Mucosa of descending colon (tissue), 3 donors: ENCODE measurements around the gene FALEC. TPM values are rescaled to one million over a fixed set of nuclear protein-coding genes. Genes with fewer than 3 reads are reported as not detected.

ENCODE experiments used
- ATAC-seq: fragments of 200-7000 bp; cut with Tn5 transposase; one replicate; pipeline ENCODE4 v1.9.1; 2020; ENCODE audit warnings: mild to moderate bottlenecking, moderate library complexity
- DNase-seq, 3 donors: peaks; one replicate each; pipeline ENCODE4 v3.0.0-alpha.2; 2020
- H3K36me3 ChIP-seq: fragments of 200-600 bp; one replicate; pipeline ENCODE4 v1.8.0; 2021; ENCODE audit warnings: low read depth, mild to moderate bottlenecking
- H3K4me1 ChIP-seq: fragments of 200-600 bp; one replicate; pipeline ENCODE4 v1.8.0; 2021; ENCODE audit warnings: low read depth, mild to moderate bottlenecking
- H3K4me3 ChIP-seq: fragments of 200-600 bp; one replicate; pipeline ENCODE4 v1.8.0; 2021; ENCODE audit warnings: mild to moderate bottlenecking
- H3K9me3 ChIP-seq: fragments of 200-600 bp; one replicate; pipeline ENCODE4 v1.8.0; 2021; ENCODE audit warnings: mild to moderate bottlenecking
- CTCF ChIP-seq: fragments of 200-600 bp; IDR thresholded peaks from one replicate; pipeline ENCODE4 v1.8.0; 2022; ENCODE audit warnings: antibody characterized with exemption, mild to moderate bottlenecking
- intact Hi-C, 2 donors: fragments of 100-400 bp; cut with DNase I in 1 of 2; cut with micrococcal nuclease in 1 of 2; formaldehyde crosslinking; loops; one replicate each; pipeline versions ENCODE4 v1.11.0 to v1.11.1; 2022; cut with DNase I, micrococcal nuclease
- total RNA-seq, 3 donors: library from RNA; stranded (reverse); fragmentation: NEBNext Ultra II Directional in 2 of 3; extraction: Animal tissue kit (Norgen Biotek cat#: 25700) in 2 of 3; gene quantifications; one replicate each; pipeline versions ENCODE4 v1.2.1 to v1.2.4, GENCODE V29; 2021 to 2023
- donor health status: DM: no; HTN: no; CAD: no; lungs with moderate emphysema.
- donor health status: DM: no; HTN: no; CAD: no.
- donor health status: DM: no; HTN: yes; CAD: no.

FALEC gene
- total RNA-seq, 3 donors from 2014 or later, result not detected

- intact Hi-C loops, result no loop called here
- Histone ChIP-seq H3K36me3 (no peaks in the 10 kb centered on the region), H3K4me1 (peaks cover 7% of the 10 kb centered on the region), H3K4me3 (no peak overlapping the region), H3K9me3 (no peaks in the 10 kb centered on the region)
- no peak for ATAC-seq
- no peak for TF ChIP-seq CTCF
- DNase-seq, result no peak
These were observed 31.1 kb upstream of the FALEC start for GRCh38 chr1:150484431-150484830.

- Histone ChIP-seq H3K4me3 (no peak overlapping the region), H3K36me3 (no peaks in the 10 kb centered on the region), H3K9me3 (no peaks in the 10 kb centered on the region), H3K4me1 (peaks cover 7% of the 10 kb centered on the region)
- DNase-seq (peak in 1 of 3 donors; percentile 16), ATAC-seq (peak; percentile 28)
- TF ChIP-seq CTCF, result no peak
- intact Hi-C loops, result no loop called here
These were observed 30.7 kb upstream of the FALEC start for GRCh38 chr1:150484861-150485260.

- ATAC-seq, result peak; percentile 100
- no peaks in the 10 kb centered on the region for H3K9me3 ChIP-seq
- H3K4me3 ChIP-seq, result peak within 1 kb of the TSS; percentile 47
- TF ChIP-seq CTCF, result peak; percentile 50
- H3K36me3 ChIP-seq, result no peaks in the 10 kb centered on the region
- DNase-seq, result peak; percentile 90 to 98 (median 90)
- intact Hi-C loops, result no loop called here
- H3K4me1 ChIP-seq, result peaks cover 7% of the 10 kb centered on the region
These were observed 28.4 kb upstream of the FALEC start, which contains the start of gene TARS2 for GRCh38 chr1:150486966-150487762. TARS2 (plus strand) TSS chr1:150487419; CDS start chr1:150487451, 32 bp downstream.

GRCh38 chr1:150487763-150488115 lies 27.8 kb upstream of the FALEC start:
- H3K4me1 ChIP-seq, result peaks cover 7% of the 10 kb centered on the region
- H3K36me3 ChIP-seq, result no peaks in the 10 kb centered on the region
- ATAC-seq (peak; percentile 10), DNase-seq (no peak)
- TF ChIP-seq CTCF, result no peak
- H3K9me3 ChIP-seq, result no peaks in the 10 kb centered on the region
- H3K4me3 ChIP-seq, result peak overlapping the region; percentile 47
- intact Hi-C loops, result no loop called here

GRCh38 chr1:150493175-150493574 lies 22.4 kb upstream of the FALEC start:
- Histone ChIP-seq H3K4me3 (no peak overlapping the region), H3K4me1 (peaks cover 3% of the 10 kb centered on the region), H3K9me3 (no peaks in the 10 kb centered on the region), H3K36me3 (no peaks in the 10 kb centered on the region)
- no peak for DNase-seq
- no peak for TF ChIP-seq CTCF
- intact Hi-C loops, result no loop called here
- ATAC-seq, result no peak
